Glutamatergic neuron (in vitro differentiated cells): ENCODE measurements around the gene CPNE7. TPM values are rescaled to one million over a fixed set of nuclear protein-coding genes. Genes with fewer than 3 reads are reported as not detected.

ENCODE experiments used
- DNase-seq: peaks from one replicate; pipeline ENCODE4 v3.0.0; 2022
- H3K27ac Mint-ChIP-seq: one replicate; pipeline ENCODE4 v1.8.0; 2020; ENCODE audit warnings: mild to moderate bottlenecking, mixed read lengths, inconsistent platforms; ENCODE audit not compliant: unreplicated experiment
- H3K27me3 Mint-ChIP-seq: one replicate; pipeline ENCODE4 v1.8.0; 2020; ENCODE audit warnings: mild to moderate bottlenecking, moderate library complexity, mixed read lengths, inconsistent platforms; ENCODE audit not compliant: unreplicated experiment
- H3K36me3 Mint-ChIP-seq: one replicate; pipeline ENCODE4 v1.8.0; 2020; ENCODE audit warnings: mild to moderate bottlenecking, mixed read lengths, inconsistent platforms; ENCODE audit not compliant: unreplicated experiment
- H3K4me1 Mint-ChIP-seq: one replicate; pipeline ENCODE4 v1.8.0; 2020; ENCODE audit warnings: mild to moderate bottlenecking, low read depth, mixed read lengths, inconsistent platforms; ENCODE audit not compliant: unreplicated experiment
- H3K4me3 Mint-ChIP-seq: one replicate; pipeline ENCODE4 v1.8.0; 2020; ENCODE audit warnings: mild to moderate bottlenecking, mixed read lengths, inconsistent platforms; ENCODE audit not compliant: unreplicated experiment
- H3K9me3 Mint-ChIP-seq: one replicate; pipeline ENCODE4 v1.8.0; 2020; ENCODE audit warnings: mild to moderate bottlenecking, moderate library complexity, mixed read lengths, inconsistent platforms; ENCODE audit not compliant: unreplicated experiment
- CTCF ChIP-seq: fragments of 200-600 bp; sonication (generic); IDR thresholded peaks from one replicate; pipeline ENCODE4 v1.5.0; 2021; ENCODE audit not compliant: partially characterized antibody, unreplicated experiment
- total RNA-seq: library from RNA; stranded (reverse); fragmentation: NEBNext Ultra II Directional; extraction: Animal tissue kit (Norgen Biotek cat#: 25700); gene quantifications from one replicate; pipeline ENCODE4 v1.2.1, GENCODE V29; 2021; ENCODE audit not compliant: unreplicated experiment

CPNE7 gene
- total RNA-seq, 1 donor from 2014 or later, result 17.8 TPM

DNA sequence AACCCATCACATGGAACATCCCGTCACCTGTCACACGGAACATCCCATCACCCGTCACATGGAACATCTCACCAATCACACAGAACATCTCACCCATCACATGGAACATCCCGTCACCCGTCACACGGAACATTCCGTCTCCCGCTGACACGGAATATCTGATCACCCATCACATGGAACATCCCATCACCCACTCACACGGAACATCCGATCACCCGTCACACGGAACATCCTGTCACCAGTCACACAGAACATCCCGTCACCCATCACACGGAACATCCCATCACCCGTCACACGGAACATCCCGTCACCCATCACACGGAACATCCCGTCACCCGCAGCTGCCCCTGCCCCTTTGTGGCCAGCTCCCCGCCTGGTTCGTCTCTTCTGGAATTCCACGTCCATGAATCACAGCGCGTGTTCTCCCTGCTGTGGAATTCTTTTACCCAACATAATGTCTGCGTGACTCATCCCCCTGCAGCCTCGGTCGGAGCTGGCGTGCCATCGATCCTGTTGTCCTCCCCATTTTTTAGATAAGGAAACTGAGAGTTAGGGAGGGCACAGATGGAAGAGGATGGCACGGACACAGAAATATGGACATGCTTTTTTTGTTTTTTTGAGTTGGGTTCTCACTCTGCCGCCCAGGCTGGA lies 5.6 kb downstream of the CPNE7 start:
- H3K4me1 Mint-ChIP-seq, result no peaks in the 10 kb centered on the region
- H3K27me3 Mint-ChIP-seq, result peaks cover 7% of the 10 kb centered on the region
- peaks cover 3% of the 10 kb centered on the region for H3K9me3 Mint-ChIP-seq
- no peak overlapping the region for H3K4me3 Mint-ChIP-seq
- no peak for TF ChIP-seq CTCF
- DNase-seq, result no peak
- no peaks in the 10 kb centered on the region for H3K36me3 Mint-ChIP-seq
- no peak overlapping the region for H3K27ac Mint-ChIP-seq

DNA sequence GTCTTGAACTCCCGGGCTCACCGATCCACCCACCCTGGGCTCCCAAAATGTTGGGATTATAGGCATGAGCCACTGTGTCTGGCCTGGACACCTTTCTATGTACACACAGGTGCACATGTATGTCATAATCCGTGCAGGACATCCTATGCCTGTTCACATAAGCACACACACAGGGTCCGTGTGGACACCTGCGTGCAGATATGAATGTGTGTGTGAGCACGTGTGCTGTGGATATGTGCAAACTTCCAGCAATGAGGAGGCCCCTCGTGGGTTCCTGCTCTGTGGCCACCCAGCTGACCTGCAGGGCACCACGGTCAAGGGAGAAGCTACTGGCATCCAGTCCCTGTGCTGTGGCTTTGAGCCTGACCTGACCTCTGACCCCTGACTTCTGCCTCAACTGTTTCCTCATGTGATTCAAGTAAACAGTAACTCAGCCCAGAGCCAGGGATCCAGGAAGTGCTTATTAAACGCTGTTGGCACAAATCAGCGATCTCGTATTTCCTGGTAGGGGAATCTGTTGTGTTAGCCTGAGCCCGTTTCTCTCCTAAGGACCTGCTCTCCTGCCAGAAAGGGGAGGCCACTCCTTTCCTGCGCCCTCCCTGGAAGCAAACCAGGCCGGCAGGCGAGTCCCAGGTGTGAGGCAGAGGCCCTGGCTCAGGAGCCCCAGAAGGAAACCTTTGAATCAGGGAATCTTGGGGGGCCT lies 6.5 kb downstream of the CPNE7 start:
- peaks cover 3% of the 10 kb centered on the region for H3K9me3 Mint-ChIP-seq
- DNase-seq, result peak; percentile 9
- H3K27me3 Mint-ChIP-seq, result peaks cover 7% of the 10 kb centered on the region
- H3K4me1 Mint-ChIP-seq, result no peaks in the 10 kb centered on the region
- H3K27ac Mint-ChIP-seq, result no peak overlapping the region
- no peak overlapping the region for H3K4me3 Mint-ChIP-seq
- TF ChIP-seq CTCF, result no peak
- H3K36me3 Mint-ChIP-seq, result no peaks in the 10 kb centered on the region

DNA sequence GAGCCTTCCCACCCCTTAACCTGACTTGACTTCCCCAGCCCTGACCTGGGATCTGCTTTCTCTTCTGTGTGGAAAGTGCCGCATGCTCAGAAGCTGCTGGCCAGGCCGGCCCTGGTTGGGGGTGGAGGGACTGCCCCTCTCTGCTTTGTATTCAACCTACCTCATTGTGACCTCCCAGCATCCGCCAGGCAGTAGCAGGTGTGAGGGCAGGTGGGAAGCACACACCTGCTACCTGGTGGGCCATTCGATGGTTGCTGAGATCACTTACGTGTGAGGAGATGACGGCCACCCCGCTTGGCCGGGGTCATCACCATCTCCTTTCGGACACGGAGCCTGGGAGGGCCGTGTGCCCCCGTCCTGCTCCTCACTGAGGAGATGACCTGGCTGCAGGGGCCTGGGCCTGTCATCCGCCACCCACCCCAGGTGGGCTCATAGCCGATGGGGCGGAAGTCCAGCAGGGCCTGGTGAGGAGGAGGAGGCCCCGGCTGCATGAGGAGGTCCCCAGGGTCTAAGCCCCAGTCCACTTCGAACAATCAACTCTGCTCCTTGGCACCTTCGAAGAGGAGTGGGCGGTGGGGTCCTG lies 7.1 kb downstream of the CPNE7 start:
- Mint-ChIP-seq H3K4me3 (no peak overlapping the region), H3K27me3 (peaks cover 3% of the 10 kb centered on the region), H3K36me3 (no peaks in the 10 kb centered on the region), H3K4me1 (no peaks in the 10 kb centered on the region), H3K9me3 (peaks cover 3% of the 10 kb centered on the region), H3K27ac (no peak overlapping the region)
- no peak for TF ChIP-seq CTCF
- no peak for DNase-seq

DNA sequence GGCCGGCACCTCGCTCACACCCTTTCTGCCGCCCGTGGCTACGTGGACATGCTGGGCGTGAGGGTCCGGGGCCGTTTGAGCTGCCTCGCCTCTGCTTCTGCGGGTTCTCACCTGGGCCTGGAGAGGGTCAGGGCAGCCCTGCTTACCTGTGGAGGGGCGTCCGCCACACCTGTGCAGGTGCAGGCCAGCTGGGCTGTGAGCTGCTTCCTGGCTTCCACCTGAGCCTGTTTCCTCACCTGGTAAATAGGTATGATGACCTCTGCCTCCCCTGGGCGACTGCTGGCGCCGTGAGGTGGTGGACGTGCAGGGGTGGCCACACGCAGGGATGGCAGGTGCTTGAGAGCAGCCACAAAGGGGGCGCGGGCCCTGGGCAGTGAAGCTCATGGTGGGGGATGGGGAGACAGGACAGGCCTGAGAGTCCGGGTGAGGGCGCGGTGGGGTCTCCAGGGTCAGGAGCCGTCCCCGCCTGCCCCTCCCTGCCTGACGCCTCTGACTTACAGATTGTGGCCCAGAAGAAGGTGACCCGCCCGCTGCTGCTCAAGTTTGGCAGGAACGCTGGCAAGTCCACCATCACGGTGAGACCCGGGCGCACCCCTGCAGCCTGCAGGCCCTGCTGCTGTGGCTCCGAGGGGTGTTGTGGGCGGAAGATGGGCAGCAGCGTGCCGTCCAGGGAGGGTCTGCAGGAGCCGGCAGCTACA lies 7.8 kb downstream of the CPNE7 start:
- TF ChIP-seq CTCF, result no peak
- Mint-ChIP-seq H3K36me3 (no peaks in the 10 kb centered on the region), H3K9me3 (peaks cover under 1% of the 10 kb centered on the region), H3K4me3 (no peak overlapping the region), H3K4me1 (no peaks in the 10 kb centered on the region), H3K27me3 (peaks cover under 1% of the 10 kb centered on the region), H3K27ac (no peak overlapping the region)
- peak; percentile 15 for DNase-seq
